DLD1 (cell line): ENCODE results near the gene SVOPL.

Experiments
- in situ Hi-C: cut with HindIII; loops from 2 replicates; pipeline ENCODE4 v1.10.0; 2017; ENCODE audit warnings: low sequenced_read_pairs

Gene SVOPL

GRCh38 chr7:138610671-138611170, 90.4 kb downstream of the SVOPL start:
- in situ Hi-C loops = no loop called here

- in situ Hi-C loops = no loop called here
Measured at GRCh38 chr7:138608275-138608674, 92.9 kb downstream of the SVOPL start.

- in situ Hi-C loops = no loop called here
Measured at GRCh38 chr7:138607216-138608126, 93.7 kb downstream of the SVOPL start.

GRCh38 chr7:138606236-138606635, 94.9 kb downstream of the SVOPL start:
- in situ Hi-C loops = no loop called here

- in situ Hi-C loops = no loop called here
Measured at GRCh38 chr7:138603549-138604318, 97.4 kb downstream of the SVOPL start.

- in situ Hi-C loops = no loop called here
Measured at GRCh38 chr7:138602451-138602850, 98.7 kb downstream of the SVOPL start.

- in situ Hi-C loops = no loop called here
Measured at GRCh38 chr7:138595454-138595853, 105.7 kb downstream of the SVOPL start.

GRCh38 chr7:138590154-138590553, 111.0 kb downstream of the SVOPL start:
- in situ Hi-C loops = no loop called here

- in situ Hi-C loops = no loop called here
Measured at GRCh38 chr7:138588986-138589385, 112.2 kb downstream of the SVOPL start.

- in situ Hi-C loops = no loop called here
Measured at GRCh38 chr7:138587485-138587884, 113.7 kb downstream of the SVOPL start.

- in situ Hi-C loops = no loop called here
Measured at GRCh38 chr7:138585283-138585993, 115.7 kb downstream of the SVOPL start.

GRCh38 chr7:138584696-138585095, 116.5 kb downstream of the SVOPL start:
- in situ Hi-C loops = no loop called here

- in situ Hi-C loops = no loop called here
Measured at GRCh38 chr7:138584283-138584682, 116.9 kb downstream of the SVOPL start.

- in situ Hi-C loops = no loop called here
Measured at GRCh38 chr7:138581065-138581464, 120.1 kb downstream of the SVOPL start.

- in situ Hi-C loops = no loop called here
Measured at GRCh38 chr7:138579671-138580070, 121.5 kb downstream of the SVOPL start.

- in situ Hi-C loops = no loop called here
Measured at GRCh38 chr7:138579136-138579535, 122.0 kb downstream of the SVOPL start.

- in situ Hi-C loops = no loop called here
Measured at GRCh38 chr7:138575897-138576428, 125.2 kb downstream of the SVOPL start.

- in situ Hi-C loops = no loop called here
Measured at GRCh38 chr7:138573741-138574140, 127.4 kb downstream of the SVOPL start.

GRCh38 chr7:138570715-138571114, 130.4 kb downstream of the SVOPL start:
- in situ Hi-C loops = no loop called here

- in situ Hi-C loops = no loop called here
Measured at GRCh38 chr7:138569418-138569817, 131.7 kb downstream of the SVOPL start.

GRCh38 chr7:138568655-138569054, 132.5 kb downstream of the SVOPL start:
- in situ Hi-C loops = no loop called here
